PC-9 (cell line): ENCODE data around the gene IL1RAP. TPM values are rescaled to one million over a fixed set of nuclear protein-coding genes. Genes with fewer than 3 reads are reported as not detected.

Experiments
- BruUV-seq: library from RNA; stranded (reverse); fragments of 400-500 nt; replicated peaks from 2 replicates; lab custom pipeline; 2021; lab: Mats Ljungman, UMichigan
- CTCF ChIA-PET: fragments of 300-600 bp; sonication (Branson Sonifier 250); formaldehyde crosslinking; loops from one replicate; lab custom pipeline; 2022; ENCODE audit warnings: antibody characterized with exemption; lab: Charles Lee
- POLR2A ChIA-PET: fragments of 300-600 bp; sonication (Branson Sonifier 250); formaldehyde crosslinking; loops from one replicate; lab custom pipeline; 2022; ENCODE audit warnings: antibody characterized with exemption; ENCODE audit not compliant: unreplicated experiment; lab: Charles Lee
- DNase-seq, 2 experiments: peaks; one replicate each; pipeline versions ENCODE4 v3.0.0 to v3.0.0-alpha.2; 2015 to 2022; ENCODE audit warnings: mixed read lengths in 1 of 2
- H2AFZ ChIP-seq: fragments of 200-600 bp; sonication (generic); 2 replicates; pipeline ENCODE4 v1.8.1; 2017; ENCODE audit warnings: antibody characterized with exemption
- H3F3A ChIP-seq: fragments of 200-600 bp; sonication (generic); 2 replicates; pipeline ENCODE4 v1.8.1; 2017; ENCODE audit warnings: antibody characterized with exemption, mild to moderate bottlenecking, low read depth; ENCODE audit not compliant: insufficient read depth
- H3K27ac ChIP-seq: fragments of 200-600 bp; sonication (generic); 2 replicates; pipeline ENCODE4 v1.6.1; 2016; ENCODE audit warnings: mixed run types
- H3K27me3 ChIP-seq: fragments of 200-600 bp; sonication (generic); 2 replicates; pipeline ENCODE4 v1.6.1; 2016; ENCODE audit warnings: low read depth, mixed run types; ENCODE audit not compliant: insufficient read depth
- H3K36me3 ChIP-seq: fragments of 200-600 bp; sonication (generic); 2 replicates; pipeline ENCODE4 v1.6.1; 2016; ENCODE audit warnings: low read depth, mixed run types
- H3K4me1 ChIP-seq: fragments of 200-600 bp; sonication (generic); replicated peaks from 2 replicates; pipeline ENCODE4 v1.6.1; 2016; ENCODE audit warnings: mixed run types; ENCODE audit not compliant: insufficient read depth
- H3K4me2 ChIP-seq: fragments of 200-600 bp; sonication (generic); 2 replicates; pipeline ENCODE4 v1.6.1; 2017; ENCODE audit warnings: mixed run types
- H3K4me3 ChIP-seq: fragments of 200-600 bp; sonication (generic); 2 replicates; pipeline ENCODE4 v1.6.1; 2016; ENCODE audit warnings: mixed run types
- H3K79me2 ChIP-seq: fragments of 200-600 bp; sonication (generic); 2 replicates; pipeline ENCODE4 v1.6.1; 2017; ENCODE audit warnings: low read depth, mixed run types
- H3K9me2 ChIP-seq: fragments of 200-600 bp; sonication (generic); 2 replicates; pipeline ENCODE4 v1.8.1; 2017; ENCODE audit warnings: mild to moderate bottlenecking; ENCODE audit not compliant: insufficient read depth
- H3K9me3 ChIP-seq: fragments of 200-600 bp; sonication (generic); 2 replicates; pipeline ENCODE4 v1.8.1; 2016; ENCODE audit warnings: low read depth; ENCODE audit not compliant: insufficient read depth
- H4K20me1 ChIP-seq: fragments of 200-600 bp; sonication (generic); 2 replicates; pipeline ENCODE4 v1.8.1; 2017; ENCODE audit not compliant: insufficient read depth
- CTCF ChIP-seq: fragments of 200-600 bp; sonication (generic); conservative IDR thresholded peaks from 2 replicates; pipeline ENCODE4 v1.6.1; 2017; ENCODE audit warnings: mixed run types, antibody characterized with exemption, mild to moderate bottlenecking, moderate library complexity
- EZH2 ChIP-seq: fragments of 200-600 bp; sonication (generic); IDR thresholded peaks from 2 replicates; pipeline ENCODE4 v1.8.0; 2017; ENCODE audit warnings: antibody characterized with exemption, low read depth
- intact Hi-C: fragments of 100-400 bp; cut with micrococcal nuclease; formaldehyde crosslinking; loops from one replicate; pipeline ENCODE4 v1.10.0; 2022; ENCODE audit not compliant: unreplicated experiment
- total RNA-seq: library from RNA; stranded (reverse); gene quantifications from 2 replicates; pipeline ENCODE4 v1.2.3, GENCODE V29; 2021

Gene IL1RAP
- total RNA-seq, 1 experiment from 2014 or later: 13.3 TPM

- ChIA-PET POLR2A (no interaction called here), CTCF (no interaction called here)
- intact Hi-C loops: no loop called here
- no TSS peak for BruUV-seq
- peaks cover 4% of the 10 kb centered on the region; the same call in 1 of the 2 replicates for H3K9me2 ChIP-seq
- H3K27me3 ChIP-seq: no peaks in the 10 kb centered on the region
- no peak overlapping the region for H3K4me2 ChIP-seq
- H3K4me1 ChIP-seq: no peaks in the 10 kb centered on the region
- H3K79me2 ChIP-seq: no peaks in the 10 kb centered on the region
- TF ChIP-seq CTCF (no peak), EZH2 (no peak)
- no peaks in the 10 kb centered on the region for H4K20me1 ChIP-seq
- H3K27ac ChIP-seq: no peak overlapping the region
- no peaks in the 10 kb centered on the region for H3K36me3 ChIP-seq
- no peaks in the 10 kb centered on the region for H3K9me3 ChIP-seq
- H2AFZ ChIP-seq: no peak overlapping the region
- no peak for DNase-seq
- no peak overlapping the region for H3K4me3 ChIP-seq
- no peaks in the 10 kb centered on the region; the same call in 1 of the 2 replicates for H3F3A ChIP-seq
These were observed 172.1 kb downstream of the IL1RAP start for GRCh38 chr3:190686011-190686410.

GRCh38 chr3:190690246-190690645, 176.4 kb downstream of the IL1RAP start:
- H3K9me3 ChIP-seq: no peaks in the 10 kb centered on the region
- no peak overlapping the region for H3K4me2 ChIP-seq
- H3K79me2 ChIP-seq: no peaks in the 10 kb centered on the region
- no peaks in the 10 kb centered on the region for H3K4me1 ChIP-seq
- intact Hi-C loops: no loop called here
- H3F3A ChIP-seq: no peaks in the 10 kb centered on the region; the same call in 1 of the 2 replicates
- POLR2A ChIA-PET: no interaction called here
- CTCF ChIA-PET: no interaction called here
- no peaks in the 10 kb centered on the region for H3K27me3 ChIP-seq
- no peak overlapping the region for H3K27ac ChIP-seq
- H3K9me2 ChIP-seq: peaks cover 5% of the 10 kb centered on the region; the same call in 1 of the 2 replicates
- no peak for DNase-seq
- H4K20me1 ChIP-seq: no peaks in the 10 kb centered on the region
- H3K4me3 ChIP-seq: no peak overlapping the region
- no peak overlapping the region for H2AFZ ChIP-seq
- no peak for TF ChIP-seq CTCF
- no peak for TF ChIP-seq EZH2
- no peaks in the 10 kb centered on the region for H3K36me3 ChIP-seq
- BruUV-seq: no TSS peak

- intact Hi-C loops: no loop called here
- H2AFZ ChIP-seq: no peak overlapping the region
- peak in 1 of 2 experiments; percentile 55 for DNase-seq
- H3F3A ChIP-seq: no peaks in the 10 kb centered on the region
- no peak overlapping the region for H3K4me2 ChIP-seq
- H3K4me3 ChIP-seq: no peak overlapping the region
- H3K9me2 ChIP-seq: peaks cover 5% of the 10 kb centered on the region; the same call in 1 of the 2 replicates
- no peak overlapping the region for H3K27ac ChIP-seq
- no peaks in the 10 kb centered on the region for H3K27me3 ChIP-seq
- CTCF ChIA-PET: no interaction called here
- no peaks in the 10 kb centered on the region for H3K36me3 ChIP-seq
- no peaks in the 10 kb centered on the region for H3K9me3 ChIP-seq
- TF ChIP-seq EZH2 (no peak), CTCF (no peak)
- no peaks in the 10 kb centered on the region for H3K4me1 ChIP-seq
- H4K20me1 ChIP-seq: no peaks in the 10 kb centered on the region
- POLR2A ChIA-PET: no interaction called here
- BruUV-seq: no TSS peak
- H3K79me2 ChIP-seq: no peaks in the 10 kb centered on the region
These were observed 178.4 kb downstream of the IL1RAP start for GRCh38 chr3:190692256-190692655.
